H54 (cell line): ENCODE measurements around the gene CALR.
"Not testable (repeated sequence)": the region's sequence is repeated elsewhere in the genome, so short reads cannot be mapped to it uniquely, and the experiment has no call there.

Source experiments
- DNase-seq: peaks from one replicate; pipeline ENCODE4 v3.0.0; 2011; ENCODE audit warnings: low spot score, mixed read lengths; ENCODE audit not compliant: insufficient read length
- FAIRE-seq: peaks from 3 replicates; lab custom pipeline; 2011; peaks lifted over from hg19 to GRCh38; lab: Jason Lieb, UNC
- POLR2A ChIP-seq: IDR thresholded peaks from 2 replicates; pipeline ENCODE4 v1.6.1; 2011; ENCODE audit warnings: low read depth, mild to moderate bottlenecking, low read length

The CALR gene

GRCh38 chr19:12970070-12970820 is 31.8 kb downstream of the CALR start:
- TF ChIP-seq POLR2A: no peak
- FAIRE-seq (no peak), DNase-seq (no peak)

- TF ChIP-seq POLR2A: no peak
- no peak for DNase-seq
- no peak for FAIRE-seq
These were observed 34.8 kb downstream of the CALR start for GRCh38 chr19:12973236-12973635.

- DNase-seq (no peak), FAIRE-seq (no peak)
- TF ChIP-seq POLR2A: no peak
These were observed 36.2 kb downstream of the CALR start for GRCh38 chr19:12974301-12975220.

- no peak for DNase-seq
- FAIRE-seq: no peak
- TF ChIP-seq POLR2A: no peak
These were observed 36.9 kb downstream of the CALR start for GRCh38 chr19:12975221-12975741.

- not testable (repeated sequence) for DNase-seq, FAIRE-seq
These were observed 37.7 kb downstream of the CALR start for GRCh38 chr19:12976109-12976508.

GRCh38 chr19:12979974-12980373 is 41.6 kb downstream of the CALR start:
- TF ChIP-seq POLR2A: no peak

GRCh38 chr19:12982648-12983047 is 44.2 kb downstream of the CALR start:
- DNase-seq: no peak
- FAIRE-seq: no peak
- TF ChIP-seq POLR2A: no peak

More at GRCh38 chr19:12979974-12980373, 41.6 kb downstream of the CALR start:
- FAIRE-seq (no peak), DNase-seq (no peak)

GRCh38 chr19:12983091-12983490 is 44.7 kb downstream of the CALR start:
- no peak for FAIRE-seq
- no peak for DNase-seq
- TF ChIP-seq POLR2A: no peak

GRCh38 chr19:12983542-12984142 is 45.2 kb downstream of the CALR start:
- no peak for TF ChIP-seq POLR2A
- DNase-seq (peak; percentile 71), FAIRE-seq (no peak)

- TF ChIP-seq POLR2A: no peak
- no peak for FAIRE-seq
These were observed 45.8 kb downstream of the CALR start for GRCh38 chr19:12984143-12984627.

GRCh38 chr19:12984683-12985048 is 46.3 kb downstream of the CALR start:
- FAIRE-seq: no peak
- no peak for DNase-seq
- no peak for TF ChIP-seq POLR2A

More at GRCh38 chr19:12984143-12984627, 45.8 kb downstream of the CALR start:
- DNase-seq: no peak

GRCh38 chr19:12985049-12985776 is 46.8 kb downstream of the CALR start:
- no peak for TF ChIP-seq POLR2A
- FAIRE-seq (no peak), DNase-seq (no peak)

GRCh38 chr19:12986726-12987125 is 48.3 kb downstream of the CALR start:
- DNase-seq (no peak), FAIRE-seq (no peak)
- TF ChIP-seq POLR2A: no peak
